Naive thymus-derived CD8-positive, alpha-beta T cell (primary cell): ENCODE data around the gene KDM3B. TPM values are rescaled to one million over a fixed set of nuclear protein-coding genes. Genes with fewer than 3 reads are reported as not detected.
"Not testable (repeated sequence)": the region's sequence is repeated elsewhere in the genome, so short reads cannot be mapped to it uniquely, and the experiment has no call there.

Experiments
- ATAC-seq, 2 donors: fragments of 150-1000 bp; cut with Tn5 transposase in 1 of 2; sonication (Bioruptor Pico), chemical (Tn5 transposase) in 1 of 2; 1 replicate in 1 of 2; 2 replicates in 1 of 2; pipeline ENCODE4 v1.10.0; 2021; ENCODE audit warnings: mild to moderate bottlenecking in 2 of 2, moderate library complexity in 2 of 2
- POLR2A ChIA-PET: fragments of 350-600 bp; sonication (Branson Sonifier 250); formaldehyde crosslinking; loops from one replicate; lab custom pipeline; 2021; ENCODE audit warnings: antibody characterized with exemption; lab: Charles Lee
- DNase-seq, 10 donors: peaks; one replicate each; pipeline versions ENCODE4 v3.0.0 to v3.0.0-alpha.2; 2020 to 2022
- H3K27ac Mint-ChIP-seq, 10 donors: one replicate each; pipeline ENCODE4 v1.8.0; 2020 to 2022; ENCODE audit warnings: mild to moderate bottlenecking in 10 of 10, mixed read lengths in 10 of 10, moderate library complexity in 4 of 10, inconsistent platforms in 1 of 10
- H3K27me3 Mint-ChIP-seq, 5 donors: one replicate each; pipeline ENCODE4 v1.8.0; 2021 to 2022; ENCODE audit warnings: mixed read lengths in 5 of 5
- H3K36me3 Mint-ChIP-seq, 3 donors: one replicate each; pipeline ENCODE4 v1.8.0; 2020 to 2022; ENCODE audit warnings: mixed read lengths in 3 of 3, mild to moderate bottlenecking in 2 of 3, inconsistent platforms in 1 of 3
- H3K4me1 Mint-ChIP-seq, 4 donors: one replicate each; pipeline ENCODE4 v1.8.0; 2021 to 2022; ENCODE audit warnings: mixed read lengths in 4 of 4
- H3K4me3 Mint-ChIP-seq, 10 donors: one replicate each; pipeline ENCODE4 v1.8.0; 2020 to 2022; ENCODE audit warnings: mild to moderate bottlenecking in 10 of 10, mixed read lengths in 10 of 10, moderate library complexity in 6 of 10, inconsistent platforms in 1 of 10
- H3K9me3 Mint-ChIP-seq, 9 donors: one replicate each; pipeline ENCODE4 v1.8.0; 2020 to 2022; ENCODE audit warnings: mixed read lengths in 9 of 9, mild to moderate bottlenecking in 3 of 9, inconsistent platforms in 1 of 9, moderate library complexity in 1 of 9
- polyA plus RNA-seq, 3 donors: library from polyadenylated mRNA; unstranded; fragments of 300-500 nt; fragmentation: Illumina TruSeq; gene quantifications; one replicate each; pipeline ENCODE4 v1.2.3, GENCODE V29; 2021
- total RNA-seq, 8 experiments: library from RNA in 2 of 8; stranded (reverse) in 2 of 8; gene quantifications; one replicate each; pipeline ENCODE4 v1.2.3 and lab custom pipeline; 2021 to 2026

KDM3B gene
- total and polyA plus RNA-seq, 5 experiments from 2014 or later, result 6.9 to 97.5 (median 12.3) TPM

DNA sequence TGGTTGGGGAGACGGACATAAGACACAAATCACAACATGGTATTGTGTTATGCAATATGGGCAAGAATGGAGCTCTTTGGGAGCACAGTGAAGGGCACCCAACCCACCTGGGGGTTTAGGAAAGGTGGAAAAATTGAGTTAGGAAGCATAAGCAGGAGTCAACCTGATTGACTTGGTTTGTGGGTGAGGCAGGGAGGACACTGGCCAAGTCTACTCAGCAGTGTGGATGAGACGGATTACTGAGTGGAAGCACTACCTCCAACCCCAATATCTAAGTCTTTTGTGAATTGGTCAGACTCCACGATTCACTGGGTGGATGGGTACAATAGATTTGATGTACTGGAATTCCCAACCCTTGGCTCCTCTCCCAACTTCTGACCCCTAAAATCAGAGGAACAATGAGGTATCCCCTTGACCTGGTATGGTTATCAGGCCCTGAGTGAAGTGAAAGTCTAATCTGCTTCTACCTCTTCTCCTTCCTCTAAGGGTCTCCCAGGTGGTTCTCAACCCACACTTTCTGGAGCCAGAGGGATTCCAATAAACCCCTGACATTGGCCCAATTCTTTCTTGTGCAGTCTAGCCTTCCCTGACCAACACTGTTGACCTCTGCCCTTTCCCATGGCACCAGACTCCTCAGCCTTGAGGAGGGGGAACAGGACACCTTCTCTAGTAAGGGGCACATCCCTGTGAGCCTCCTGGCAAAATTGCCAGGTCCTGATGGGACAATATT is 118.0 kb downstream of the KDM3B start:
- H3K4me1 Mint-ChIP-seq, result peaks cover 19 to 24% (median 24%) of the 10 kb centered on the region in 4 donors
- no peak overlapping the region for H3K4me3 Mint-ChIP-seq
- POLR2A ChIA-PET, result interaction anchor here (1.2 kb wide), 1 partner anchor 73 kb away, joined by 3 read pairs; the partner anchor contains the start of gene ETF1
- H3K27ac Mint-ChIP-seq, result peak overlapping the region in 6 of 10 donors; percentile 1 to 81 (median 18)
- DNase-seq (peak in 2 of 10 donors; percentile 30 to 44), ATAC-seq (no peak)
- peaks cover 0 to 4% (median 0%) of the 10 kb centered on the region in 5 donors for H3K27me3 Mint-ChIP-seq
- H3K36me3 Mint-ChIP-seq, result peaks cover 0 to 21% (median 6%) of the 10 kb centered on the region in 3 donors
- H3K9me3 Mint-ChIP-seq, result no peaks in the 10 kb centered on the region

DNA sequence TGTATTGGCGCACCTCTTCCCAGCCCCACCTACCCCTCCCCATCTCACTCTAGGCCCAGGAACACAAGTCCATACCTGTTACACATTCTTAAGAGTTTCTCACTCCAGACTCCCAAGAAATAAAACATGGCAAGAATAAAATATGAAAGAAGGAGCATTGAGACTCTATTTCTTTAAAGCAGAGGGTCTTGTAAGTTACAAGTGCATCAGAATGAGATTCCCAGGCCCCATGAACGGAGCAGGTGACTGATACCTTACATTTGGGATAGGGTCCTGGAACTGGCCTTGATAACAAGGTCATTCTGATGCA is 118.5 kb downstream of the KDM3B start:
- POLR2A ChIA-PET, result interaction anchor here (1.2 kb wide), 1 partner anchor 72 kb away, joined by 3 read pairs; the partner anchor contains the start of gene ETF1
- DNase-seq, result no peak
- H3K36me3 Mint-ChIP-seq, result peaks cover 0 to 21% (median 6%) of the 10 kb centered on the region in 3 donors
- peaks cover 19 to 24% (median 24%) of the 10 kb centered on the region in 4 donors for H3K4me1 Mint-ChIP-seq
- H3K4me3 Mint-ChIP-seq, result no peak overlapping the region
- H3K27me3 Mint-ChIP-seq, result peaks cover 0 to 4% (median 4%) of the 10 kb centered on the region in 5 donors
- H3K9me3 Mint-ChIP-seq, result no peaks in the 10 kb centered on the region
- no peak for ATAC-seq
- H3K27ac Mint-ChIP-seq, result peak overlapping the region in 4 of 10 donors; percentile 3 to 81 (median 18)

DNA sequence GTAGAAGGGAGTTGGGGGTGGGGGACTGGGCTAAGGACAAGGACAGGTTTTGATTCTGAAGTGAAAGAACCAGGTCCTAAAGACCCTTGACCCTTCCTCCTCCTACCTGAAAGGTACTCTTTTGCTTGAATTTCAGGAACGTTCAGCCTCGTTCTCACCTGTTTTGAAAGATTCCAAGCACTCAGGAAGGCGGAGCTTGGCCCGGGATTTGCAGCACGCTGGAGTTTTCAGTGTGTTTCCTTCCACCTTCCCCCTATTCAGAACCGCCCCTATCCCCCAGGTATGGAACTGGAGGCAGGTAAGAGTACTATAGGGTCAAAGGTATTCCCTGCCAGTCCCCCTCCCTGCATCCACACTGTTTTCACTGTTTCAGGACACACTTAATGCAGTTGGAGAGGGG is 119.9 kb downstream of the KDM3B start:
- Mint-ChIP-seq H3K36me3 (peaks cover 0 to 14% (median 6%) of the 10 kb centered on the region in 3 donors), H3K27me3 (peaks cover 0 to 17% (median 5%) of the 10 kb centered on the region in 5 donors), H3K9me3 (no peaks in the 10 kb centered on the region), H3K4me3 (no peak overlapping the region), H3K4me1 (peaks cover 11 to 15% (median 13%) of the 10 kb centered on the region in 4 donors), H3K27ac (no peak overlapping the region)
- POLR2A ChIA-PET, result no interaction called here
- no peak for DNase-seq
- ATAC-seq, result no peak

DNA sequence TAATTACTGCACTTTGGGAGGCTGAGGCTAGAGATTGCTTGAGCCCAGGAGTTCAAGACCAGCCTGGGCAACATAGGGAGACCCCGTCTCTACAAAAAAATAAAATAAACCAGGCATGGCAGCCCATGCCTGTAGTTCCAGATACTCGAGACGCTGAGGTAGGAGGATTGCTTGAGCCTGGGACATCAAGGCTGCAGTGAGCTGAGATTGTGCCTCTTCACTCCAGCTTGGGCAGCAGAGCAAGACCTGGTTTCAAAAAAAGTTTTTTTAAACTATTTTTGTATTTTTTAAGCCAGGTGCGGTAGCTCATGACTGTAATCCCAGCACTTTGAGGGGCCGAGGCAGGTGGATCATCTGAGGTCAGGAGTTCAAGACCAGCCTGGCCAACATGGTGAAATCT is 120.7 kb downstream of the KDM3B start:
- H3K4me1 Mint-ChIP-seq, H3K9me3 Mint-ChIP-seq, ATAC-seq, H3K36me3 Mint-ChIP-seq, H3K4me3 Mint-ChIP-seq, H3K27ac Mint-ChIP-seq: not testable (repeated sequence)
- peak in 1 of 10 donors; percentile 28 for DNase-seq
- H3K27me3 Mint-ChIP-seq, result peaks cover 0 to 17% (median 5%) of the 10 kb centered on the region in 5 donors
- POLR2A ChIA-PET, result interaction anchor here (1.3 kb wide), 1 partner anchor 8 kb away, joined by 3 read pairs; the partner anchor contains the start of gene EGR1

DNA sequence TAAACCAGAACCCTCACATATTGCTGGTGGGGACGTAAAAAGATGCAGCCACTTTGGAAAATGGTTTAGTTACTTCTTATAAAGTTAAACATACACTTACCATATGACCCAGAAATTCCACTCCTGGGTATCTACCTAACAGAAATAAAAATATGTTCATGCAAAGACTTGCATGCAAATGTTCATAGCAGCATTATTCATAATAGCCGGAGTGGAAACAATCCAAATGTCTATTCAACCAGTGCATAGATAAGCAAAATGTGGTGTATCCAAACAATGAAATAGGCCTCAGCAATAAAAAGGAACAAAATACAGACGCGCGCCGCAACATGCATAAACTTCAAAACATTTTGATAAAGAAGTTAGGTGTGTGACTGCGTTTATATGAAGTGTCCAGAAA is 124.4 kb downstream of the KDM3B start:
- ATAC-seq (no peak), DNase-seq (no peak)
- no peaks in the 10 kb centered on the region for H3K36me3 Mint-ChIP-seq
- no peaks in the 10 kb centered on the region for H3K9me3 Mint-ChIP-seq
- no peak overlapping the region for H3K4me3 Mint-ChIP-seq
- H3K27ac Mint-ChIP-seq, result no peak overlapping the region
- H3K27me3 Mint-ChIP-seq, result peaks cover 0 to 17% (median 8%) of the 10 kb centered on the region in 5 donors
- POLR2A ChIA-PET, result no interaction called here
- H3K4me1 Mint-ChIP-seq, result no peaks in the 10 kb centered on the region

DNA sequence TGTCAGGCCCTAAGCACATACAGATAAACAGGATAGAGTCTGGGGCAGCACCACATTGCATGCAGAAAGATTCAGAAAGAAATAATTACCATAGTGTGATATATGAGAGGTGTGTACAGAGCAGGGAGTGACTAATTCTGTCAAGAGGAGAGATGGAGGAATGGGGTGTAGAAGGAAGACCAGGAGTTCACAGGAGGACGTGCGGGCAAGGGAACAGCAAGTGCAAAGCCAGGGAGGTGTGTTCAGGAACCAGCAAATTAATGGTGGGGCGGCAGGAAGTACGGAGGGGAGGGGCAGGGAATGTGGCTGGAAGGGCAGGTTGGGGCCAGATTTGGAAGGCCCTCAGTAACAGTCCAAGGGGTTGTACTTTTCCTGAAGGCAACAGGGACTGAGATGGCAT is 130.2 kb downstream of the KDM3B start:
- Mint-ChIP-seq H3K4me3 (no peak overlapping the region), H3K27me3 (peaks cover 0 to 5% (median 3%) of the 10 kb centered on the region in 5 donors), H3K36me3 (no peaks in the 10 kb centered on the region), H3K27ac (no peak overlapping the region), H3K4me1 (no peaks in the 10 kb centered on the region), H3K9me3 (no peaks in the 10 kb centered on the region)
- POLR2A ChIA-PET, result interaction anchor here (0.5 kb wide), 1 partner anchor 10 kb away, joined by 3 read pairs; no protein-coding TSS in a partner anchor
- DNase-seq, result no peak
- no peak for ATAC-seq

Other genes starting within 250 kb of the KDM3B start
- not detected for gene NME5, start 213.3 kb upstream of the KDM3B start, total RNA-seq
- gene NME5, start 213.3 kb upstream of the KDM3B start, polyA plus RNA-seq, result not detected
- 10 to 100 TPM; 76.1 to 77.4 TPM for gene BRD8, start 174.1 kb upstream of the KDM3B start, total RNA-seq
- 10 to 100 TPM; 24.0 to 37.7 (median 31.8) TPM for gene BRD8, start 174.1 kb upstream of the KDM3B start, polyA plus RNA-seq
- gene KIF20A, start 173.6 kb upstream of the KDM3B start, total RNA-seq, result not detected
- gene KIF20A, start 173.6 kb upstream of the KDM3B start, polyA plus RNA-seq, result not detected
- 10 to 100 TPM; 26.3 to 29.3 TPM for gene CDC23, start 139.4 kb upstream of the KDM3B start, total RNA-seq
- gene CDC23, start 139.4 kb upstream of the KDM3B start, polyA plus RNA-seq, result 10 to 100 TPM; 13.7 to 24.7 (median 17.2) TPM
- gene GFRA3, start 78.1 kb upstream of the KDM3B start, total RNA-seq, result not detected
- not detected for gene GFRA3, start 78.1 kb upstream of the KDM3B start, polyA plus RNA-seq
- not detected for gene CDC25C, start 20.9 kb upstream of the KDM3B start, total RNA-seq
- not detected for gene CDC25C, start 20.9 kb upstream of the KDM3B start, polyA plus RNA-seq
- 10 to 100 TPM; 28.6 to 29.6 TPM for gene FAM53C, start 14.4 kb upstream of the KDM3B start, total RNA-seq
- 10 to 100 TPM; 18.6 to 22.2 (median 20.3) TPM for gene FAM53C, start 14.4 kb upstream of the KDM3B start, polyA plus RNA-seq
- gene REEP2, start 86.4 kb downstream of the KDM3B start, total RNA-seq, result under 1 TPM; 0.44 to 0.75 TPM
- gene REEP2, start 86.4 kb downstream of the KDM3B start, polyA plus RNA-seq, result under 1 TPM in 2 of 3 donors, not detected in 1; 0.28 to 0.39 TPM
- 1 to 10 TPM; 1.8 to 2.2 TPM for gene EGR1, start 112.8 kb downstream of the KDM3B start, total RNA-seq
- gene EGR1, start 112.8 kb downstream of the KDM3B start, polyA plus RNA-seq, result under 1 TPM in 2 of 3 donors, not detected in 1; 0.36 to 0.66 TPM
- gene ETF1, start 190.6 kb downstream of the KDM3B start, total RNA-seq, result 10 to 100 TPM; 43.4 to 49.0 TPM
- gene ETF1, start 190.6 kb downstream of the KDM3B start, polyA plus RNA-seq, result 10 to 100 TPM; 21.5 to 27.5 (median 24.1) TPM
- gene HSPA9, start 222.7 kb downstream of the KDM3B start, total RNA-seq, result 100 to 1,000 TPM; 184 to 195 TPM
- gene HSPA9, start 222.7 kb downstream of the KDM3B start, polyA plus RNA-seq, result 100 to 1,000 TPM; 130 to 164 (median 140) TPM